D721Med (cell line): ENCODE results near the gene CCPG1.
A peak's percentile ranks its signal among the peaks of the same experiment; 100 is the strongest.
"Not testable (repeated sequence)": the region's sequence is repeated elsewhere in the genome, so short reads cannot be mapped to it uniquely, and the experiment has no call there.

Experiments
- DNase-seq: peaks from one replicate; pipeline ENCODE4 v3.0.0; 2011; ENCODE audit warnings: low spot score; ENCODE audit not compliant: insufficient read length
- FAIRE-seq: peaks from 2 replicates; lab custom pipeline; 2011; peaks lifted over from hg19 to GRCh38; lab: Jason Lieb, UNC
- TF ChIP-seq, protein P1 (sequence below): IDR thresholded peaks from 2 replicates; pipeline ENCODE4 v1.5.1; 2012; ENCODE audit warnings: mild to moderate bottlenecking, control low read depth; ENCODE audit not compliant: insufficient read depth; ENCODE audit errors: missing control alignments

CCPG1 gene, protein sequence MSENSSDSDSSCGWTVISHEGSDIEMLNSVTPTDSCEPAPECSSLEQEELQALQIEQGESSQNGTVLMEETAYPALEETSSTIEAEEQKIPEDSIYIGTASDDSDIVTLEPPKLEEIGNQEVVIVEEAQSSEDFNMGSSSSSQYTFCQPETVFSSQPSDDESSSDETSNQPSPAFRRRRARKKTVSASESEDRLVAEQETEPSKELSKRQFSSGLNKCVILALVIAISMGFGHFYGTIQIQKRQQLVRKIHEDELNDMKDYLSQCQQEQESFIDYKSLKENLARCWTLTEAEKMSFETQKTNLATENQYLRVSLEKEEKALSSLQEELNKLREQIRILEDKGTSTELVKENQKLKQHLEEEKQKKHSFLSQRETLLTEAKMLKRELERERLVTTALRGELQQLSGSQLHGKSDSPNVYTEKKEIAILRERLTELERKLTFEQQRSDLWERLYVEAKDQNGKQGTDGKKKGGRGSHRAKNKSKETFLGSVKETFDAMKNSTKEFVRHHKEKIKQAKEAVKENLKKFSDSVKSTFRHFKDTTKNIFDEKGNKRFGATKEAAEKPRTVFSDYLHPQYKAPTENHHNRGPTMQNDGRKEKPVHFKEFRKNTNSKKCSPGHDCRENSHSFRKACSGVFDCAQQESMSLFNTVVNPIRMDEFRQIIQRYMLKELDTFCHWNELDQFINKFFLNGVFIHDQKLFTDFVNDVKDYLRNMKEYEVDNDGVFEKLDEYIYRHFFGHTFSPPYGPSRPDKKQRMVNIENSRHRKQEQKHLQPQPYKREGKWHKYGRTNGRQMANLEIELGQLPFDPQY

DNA sequence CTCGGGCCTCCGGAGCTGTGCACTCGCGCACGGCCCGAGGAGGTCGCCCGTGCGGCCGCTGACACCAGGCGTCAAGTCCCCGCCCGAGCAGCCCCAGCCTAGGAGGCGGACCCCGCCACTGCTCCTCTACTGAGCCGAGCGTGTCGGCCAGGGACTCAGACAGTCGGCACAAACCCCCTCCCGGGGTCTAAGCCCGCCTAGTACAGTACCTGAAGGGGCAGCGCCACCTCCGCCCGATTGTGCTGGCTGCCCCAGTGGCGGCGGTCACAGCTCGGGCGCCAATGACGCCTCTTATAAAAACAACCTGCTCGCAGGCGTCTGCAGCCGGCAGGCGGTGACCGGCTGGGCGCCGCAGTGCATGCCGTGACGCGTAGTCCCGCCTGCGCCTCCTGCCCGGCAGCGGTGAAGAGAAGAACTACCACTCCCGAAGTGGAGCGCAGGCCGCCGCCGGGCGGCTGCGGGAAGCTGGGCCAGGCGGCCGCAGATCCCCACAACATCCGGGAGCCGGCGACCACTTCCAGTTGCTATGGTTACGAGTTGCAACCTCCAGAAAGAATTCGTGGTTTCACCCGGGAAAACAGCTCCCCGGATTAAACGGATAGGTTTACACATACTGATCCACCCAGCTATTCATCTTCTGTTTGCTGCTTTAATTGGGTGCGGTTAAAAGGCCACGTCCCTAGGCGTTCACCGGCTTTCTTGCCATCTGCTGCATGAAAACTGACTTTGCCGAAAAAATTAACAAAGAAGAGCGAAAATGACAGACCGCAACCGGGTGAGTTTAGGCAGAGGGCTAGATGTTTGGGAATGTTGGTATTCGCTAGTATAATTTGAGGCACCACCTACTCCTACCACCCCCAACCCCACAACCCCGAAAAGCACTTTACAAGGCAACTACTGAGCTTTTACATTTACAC is at the start of gene CCPG1, which contains the start of gene PIERCE2:
CCPG1 (minus strand) TSS at position 348 of the 917 bp plus-strand sequence. CDS start 18,935 bp downstream, outside the sequence.
PIERCE2 (plus strand) TSS at position 484 of the 917 bp plus-strand sequence; CDS start at position 758, 274 bp downstream.
- TF ChIP-seq, protein P1, sequence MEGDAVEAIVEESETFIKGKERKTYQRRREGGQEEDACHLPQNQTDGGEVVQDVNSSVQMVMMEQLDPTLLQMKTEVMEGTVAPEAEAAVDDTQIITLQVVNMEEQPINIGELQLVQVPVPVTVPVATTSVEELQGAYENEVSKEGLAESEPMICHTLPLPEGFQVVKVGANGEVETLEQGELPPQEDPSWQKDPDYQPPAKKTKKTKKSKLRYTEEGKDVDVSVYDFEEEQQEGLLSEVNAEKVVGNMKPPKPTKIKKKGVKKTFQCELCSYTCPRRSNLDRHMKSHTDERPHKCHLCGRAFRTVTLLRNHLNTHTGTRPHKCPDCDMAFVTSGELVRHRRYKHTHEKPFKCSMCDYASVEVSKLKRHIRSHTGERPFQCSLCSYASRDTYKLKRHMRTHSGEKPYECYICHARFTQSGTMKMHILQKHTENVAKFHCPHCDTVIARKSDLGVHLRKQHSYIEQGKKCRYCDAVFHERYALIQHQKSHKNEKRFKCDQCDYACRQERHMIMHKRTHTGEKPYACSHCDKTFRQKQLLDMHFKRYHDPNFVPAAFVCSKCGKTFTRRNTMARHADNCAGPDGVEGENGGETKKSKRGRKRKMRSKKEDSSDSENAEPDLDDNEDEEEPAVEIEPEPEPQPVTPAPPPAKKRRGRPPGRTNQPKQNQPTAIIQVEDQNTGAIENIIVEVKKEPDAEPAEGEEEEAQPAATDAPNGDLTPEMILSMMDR = peak; percentile 26
- FAIRE-seq (no peak), DNase-seq (peak; percentile 42)

DNA sequence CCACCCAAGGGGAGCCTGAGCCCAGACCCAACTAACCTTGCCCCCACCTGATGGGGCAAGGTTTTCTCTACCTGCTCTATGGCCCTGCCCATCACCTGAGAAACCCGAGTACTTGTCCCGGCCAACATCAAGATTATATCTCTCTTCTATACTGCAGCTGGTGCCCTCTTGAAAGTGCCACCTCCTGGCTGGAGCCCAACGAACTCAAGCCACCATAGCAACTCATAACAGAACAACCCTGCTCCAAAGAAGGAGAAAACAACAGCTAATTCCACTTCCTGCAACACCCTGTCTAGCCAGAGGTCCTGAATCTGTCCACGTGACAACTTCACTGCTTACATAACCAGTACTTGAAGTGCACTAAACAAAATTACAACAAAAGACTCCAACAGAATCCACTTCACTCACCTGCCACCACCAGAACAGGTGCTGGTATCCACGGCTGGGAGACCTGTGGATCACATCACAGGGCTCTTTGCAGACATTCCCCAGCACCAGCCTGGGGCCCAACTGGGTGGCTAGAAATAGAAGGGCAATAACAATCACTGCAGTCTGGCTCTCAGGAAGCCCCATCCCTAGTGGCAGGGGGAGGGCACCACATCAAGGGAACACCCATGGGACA is 49.4 kb upstream of the CCPG1 start:
- FAIRE-seq = no peak
- TF ChIP-seq, protein P1 = no peak
- DNase-seq = no peak

DNA sequence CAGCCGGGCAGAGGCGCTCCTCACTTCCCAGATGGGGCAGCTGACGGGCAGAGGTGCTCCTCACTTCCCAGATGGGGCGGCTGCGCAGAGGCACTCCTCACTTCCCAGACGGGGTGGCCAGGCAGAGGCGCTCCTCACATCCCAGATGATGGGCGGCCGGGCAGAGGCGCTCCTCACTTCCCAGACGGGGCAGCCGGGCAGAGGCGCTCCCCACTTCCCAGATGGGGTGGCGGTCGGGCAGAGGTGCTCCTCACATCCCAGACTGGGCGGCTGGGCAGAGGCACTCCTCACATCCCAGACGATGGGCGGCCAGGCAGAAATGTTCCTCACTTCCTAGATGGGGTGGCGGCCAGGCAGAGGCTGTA is 38.9 kb upstream of the CCPG1 start:
- DNase-seq, FAIRE-seq: not testable (repeated sequence)

DNA sequence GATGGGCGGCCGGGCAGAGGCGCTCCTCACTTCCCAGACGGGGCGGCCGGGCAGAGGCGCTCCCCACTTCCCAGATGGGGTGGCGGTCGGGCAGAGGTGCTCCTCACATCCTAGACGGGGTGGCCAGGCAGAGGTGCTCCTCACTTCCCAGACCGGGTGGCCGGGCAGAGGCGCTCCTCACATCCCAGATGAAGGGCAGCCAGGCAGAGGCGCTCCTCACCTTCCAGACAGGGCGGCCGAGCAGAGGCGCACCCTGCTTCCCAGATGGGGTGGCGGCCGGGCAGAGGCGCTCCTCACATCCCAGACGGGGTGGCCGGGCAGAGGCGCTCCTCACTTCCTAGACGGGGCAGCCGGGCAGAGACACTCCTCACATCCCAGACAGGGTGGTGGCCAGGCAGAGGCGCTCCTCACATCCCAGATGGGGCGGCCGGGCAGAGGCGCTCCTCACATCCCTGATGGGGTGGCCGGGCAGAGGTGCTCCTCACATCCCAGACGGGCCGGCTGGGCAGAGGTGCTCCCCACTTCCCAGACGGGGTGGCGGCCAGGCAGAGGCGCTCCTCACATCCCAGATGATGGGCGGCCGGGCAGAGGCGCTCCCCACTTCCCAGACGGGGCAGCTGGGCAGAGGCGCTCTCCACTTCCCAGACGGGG is 38.3 kb upstream of the CCPG1 start:
- not testable (repeated sequence) for DNase-seq, FAIRE-seq

DNA sequence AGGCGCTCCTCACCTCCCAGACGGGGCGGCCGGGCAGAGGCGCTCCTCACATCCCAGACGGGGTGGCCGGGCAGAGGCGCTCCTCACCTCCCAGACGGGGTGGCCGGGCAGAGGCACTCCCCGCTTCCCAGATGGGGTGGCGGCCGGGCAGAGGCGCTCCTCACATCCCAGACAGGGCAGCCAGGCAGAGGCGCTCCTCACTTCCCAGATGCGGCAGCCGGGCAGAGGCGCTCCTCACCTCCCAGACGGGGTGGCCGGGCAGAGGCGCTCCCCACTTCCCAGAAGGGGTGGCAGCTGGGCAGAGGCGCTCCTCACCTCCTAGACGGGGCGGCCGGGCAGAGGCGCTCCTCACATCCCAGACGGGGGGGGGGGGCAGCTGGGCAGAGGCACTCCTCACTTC is 37.8 kb upstream of the CCPG1 start:
- FAIRE-seq = not testable (repeated sequence)

DNA sequence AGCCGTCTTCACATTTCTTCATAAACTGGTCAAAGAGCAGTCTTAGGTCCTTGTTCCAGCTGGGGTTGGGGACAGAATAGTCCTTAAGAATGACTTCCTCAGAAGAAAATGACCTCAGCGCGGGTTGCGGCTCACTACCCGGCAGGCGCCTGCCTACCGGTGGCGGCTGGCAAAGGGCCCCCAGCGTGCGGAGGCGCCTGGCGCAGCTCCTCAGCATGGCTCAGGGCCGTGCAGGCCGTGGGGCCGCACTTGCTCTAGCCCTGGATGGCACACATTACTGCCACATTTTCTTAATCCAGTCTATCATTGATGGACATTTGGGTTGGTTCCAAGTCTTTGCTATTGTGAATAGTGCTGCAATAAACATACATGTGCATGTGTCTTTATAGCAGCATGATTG is 35.0 kb upstream of the CCPG1 start:
- not testable (repeated sequence) for FAIRE-seq, DNase-seq

More for the DNA sequence above, 37.8 kb upstream of the CCPG1 start:
- DNase-seq = not testable (repeated sequence)

DNA sequence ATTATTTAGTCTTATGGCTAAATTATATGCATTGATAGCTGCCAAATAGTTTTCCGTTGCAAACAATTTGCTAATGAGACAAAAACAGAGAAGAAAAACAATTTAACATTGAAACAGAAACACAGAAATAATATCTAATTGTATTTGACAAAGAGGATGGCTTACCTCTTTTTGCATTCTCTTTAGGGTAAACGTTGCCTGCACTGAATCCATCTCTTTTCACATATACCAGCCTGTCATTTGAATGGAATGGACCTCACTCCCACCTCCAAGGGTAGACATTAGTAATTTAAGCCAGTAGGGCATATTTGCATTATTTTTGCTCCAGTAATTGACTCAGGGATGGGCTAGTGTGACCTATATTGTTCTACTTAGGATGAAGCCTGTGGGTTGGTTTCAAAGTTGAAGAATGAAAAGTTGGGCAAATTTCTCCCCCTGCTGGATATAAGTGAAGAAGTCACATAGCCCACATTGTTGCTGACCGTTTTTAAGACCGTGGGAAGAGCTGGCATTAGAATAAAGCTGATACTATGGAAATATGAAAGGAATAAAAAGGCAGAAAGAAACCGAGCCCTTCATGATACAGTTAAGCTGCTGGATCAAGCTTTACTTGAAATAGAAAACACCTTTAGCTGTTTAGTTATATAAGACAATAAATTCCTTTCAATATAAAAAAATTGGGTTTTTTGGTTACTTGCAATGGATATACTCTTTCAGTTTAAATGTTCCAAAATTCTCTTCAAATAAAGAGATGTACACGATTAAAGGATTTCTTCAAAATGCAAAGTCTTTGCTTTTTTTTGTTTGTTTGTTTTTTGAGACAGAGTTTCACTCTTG is 27.0 kb upstream of the CCPG1 start:
- peak; percentile 86 for FAIRE-seq
- no peak for DNase-seq
- TF ChIP-seq, protein P1 = peak; percentile 71

DNA sequence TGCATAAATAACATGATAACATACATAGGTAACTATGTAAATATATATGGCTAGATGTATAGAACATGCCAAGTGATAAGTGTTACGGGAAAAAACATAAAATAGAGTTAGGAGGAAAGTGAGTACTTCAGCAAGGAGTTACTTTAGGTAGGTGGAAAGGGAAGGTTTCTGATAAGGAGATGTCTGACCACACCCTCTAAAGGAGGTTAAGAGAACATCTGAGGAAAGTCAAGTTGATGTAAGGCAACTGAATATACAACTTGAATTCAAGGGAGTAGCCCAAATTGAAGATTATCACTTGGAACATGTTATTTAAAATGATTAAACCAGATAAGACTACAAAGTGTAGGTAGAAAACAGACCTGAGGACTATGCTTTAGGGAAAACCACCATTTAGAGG is 13.9 kb upstream of the CCPG1 start:
- no peak for DNase-seq
- FAIRE-seq = no peak
- TF ChIP-seq, protein P1 = no peak
